Keratinocyte (primary cell): ENCODE measurements around the gene EMX2. TPM values are rescaled to one million over a fixed set of nuclear protein-coding genes. Genes with fewer than 3 reads are reported as not detected.

ENCODE experiments used
- DNase-seq: peaks from one replicate; pipeline ENCODE4 v3.0.0-alpha.2; 2011; ENCODE audit warnings: low read depth, missing footprints, low spot score
- FAIRE-seq: peaks from 2 replicates; lab custom pipeline; 2011; peaks lifted over from hg19 to GRCh38; lab: Jason Lieb, UNC
- H2AFZ ChIP-seq: 2 replicates; pipeline ENCODE4 v1.6.0; 2012; ENCODE audit warnings: low read length, control low read depth, inconsistent platforms; ENCODE audit not compliant: control insufficient read depth
- H3K27ac ChIP-seq: 2 replicates; pipeline ENCODE4 v1.5.1; 2011; ENCODE audit warnings: low read length; ENCODE audit not compliant: control insufficient read depth, insufficient read depth
- H3K27me3 ChIP-seq: 3 replicates; pipeline ENCODE4 v1.6.0; 2011; ENCODE audit warnings: low read length; ENCODE audit not compliant: control insufficient read depth, insufficient read depth; ENCODE audit errors: extremely low read depth
- H3K36me3 ChIP-seq, 2 experiments: 2 replicates in 1 of 2; 3 replicates in 1 of 2; pipeline ENCODE4 v1.5.1; 2011; ENCODE audit warnings: low read length in 2 of 2, mild to moderate bottlenecking in 1 of 2; ENCODE audit not compliant: control insufficient read depth in 2 of 2, insufficient read depth in 2 of 2; ENCODE audit errors: extremely low read depth in 1 of 2
- H3K4me1 ChIP-seq: 3 replicates; pipeline ENCODE4 v1.5.1; 2011; ENCODE audit warnings: low read length; ENCODE audit not compliant: control insufficient read depth, insufficient read depth; ENCODE audit errors: extremely low read depth
- H3K4me2 ChIP-seq: 3 replicates; pipeline ENCODE4 v1.6.0; 2011; ENCODE audit warnings: low read depth, low read length; ENCODE audit not compliant: control insufficient read depth, insufficient read depth; ENCODE audit errors: extremely low read depth
- H3K4me3 ChIP-seq, 3 experiments: fragments of 200-600 bp in 1 of 3; sonication (generic) in 1 of 3; 2 replicates in 2 of 3; 3 replicates in 1 of 3; pipeline ENCODE4 v1.5.1; 2011 to 2016; ENCODE audit warnings: low read length in 3 of 3, mild to moderate bottlenecking in 3 of 3, control low read depth in 2 of 3, inconsistent platforms in 1 of 3, low read depth in 1 of 3, mixed read lengths in 1 of 3, mixed run types in 1 of 3, moderate library complexity in 1 of 3; ENCODE audit not compliant: control insufficient read depth in 2 of 3, insufficient read depth in 2 of 3; ENCODE audit errors: extremely low read depth in 1 of 3
- H3K79me2 ChIP-seq: 2 replicates; pipeline ENCODE4 v1.6.0; 2012; ENCODE audit warnings: low read length; ENCODE audit not compliant: control insufficient read depth, insufficient read depth
- H3K9ac ChIP-seq: 3 replicates; pipeline ENCODE4 v1.6.0; 2011; ENCODE audit warnings: low read length; ENCODE audit not compliant: control insufficient read depth, insufficient read depth; ENCODE audit errors: extremely low read depth
- H3K9me1 ChIP-seq: 3 replicates; pipeline ENCODE4 v1.6.0; 2011; ENCODE audit warnings: low read length; ENCODE audit not compliant: control insufficient read depth, insufficient read depth; ENCODE audit errors: extremely low read depth
- H3K9me3 ChIP-seq: 2 replicates; pipeline ENCODE4 v1.5.1; 2012; ENCODE audit warnings: low read depth, low read length; ENCODE audit not compliant: control insufficient read depth
- H4K20me1 ChIP-seq: 3 replicates; pipeline ENCODE4 v1.6.0; 2011; ENCODE audit warnings: low read length; ENCODE audit not compliant: control insufficient read depth, insufficient read depth; ENCODE audit errors: extremely low read depth
- CTCF ChIP-seq, 3 experiments: IDR thresholded peaks in 1 of 3; conservative IDR thresholded peaks in 1 of 3; optimal IDR thresholded peaks in 1 of 3; 2 replicates in 2 of 3; 3 replicates in 1 of 3; pipeline versions ENCODE3 to v1.5.1; 2011; ENCODE audit warnings: low read length in 3 of 3, mild to moderate bottlenecking in 3 of 3, moderate library complexity in 2 of 3, control low read depth in 1 of 3, inconsistent platforms in 1 of 3; ENCODE audit not compliant: insufficient read depth in 2 of 3; ENCODE audit errors: extremely low read depth in 1 of 3
- EZH2 ChIP-seq: IDR thresholded peaks from one replicate; pipeline ENCODE4 v1.6.1; 2012; ENCODE audit warnings: inconsistent platforms, mild to moderate bottlenecking, low read length, moderate library complexity
- dilution Hi-C: fragments of 300-500 bp; cut with MboI; formaldehyde crosslinking; loops from one replicate; pipeline ENCODE4 v1.7.0; 2020; ENCODE audit warnings: low sequenced_read_pairs; ENCODE audit not compliant: extremely low pct_ligation_motif_present
- polyA plus RNA-seq, 5 experiments: library from polyadenylated mRNA; depleted of rRNA in 3 of 5; stranded (reverse) in 3 of 5; stranded (forward) in 1 of 5; unstranded in 1 of 5; fragments of >200 nt; gene quantifications; 1 replicate in 1 of 5; 2 replicates in 3 of 5; 3 replicates in 1 of 5; pipeline versions ENCODE4 v1.2.1 to v1.2.3, GENCODE V29; 2011 to 2012; ENCODE audit warnings: missing spikeins in 2 of 5, low read depth in 1 of 5, low replicate concordance in 1 of 5

EMX2 gene
- polyA plus RNA-seq, 1 donor (not counting 4 experiments of a cell fraction or from before 2014, with no cell fraction given) = 2.8 TPM

- Histone ChIP-seq H3K4me3 (peak overlapping the region; percentile 61 to 89 (median 71)), H3K4me1 (peaks cover 4% of the 10 kb centered on the region), H3K9me3 (no peaks in the 10 kb centered on the region), H3K9me1 (no peaks in the 10 kb centered on the region), H3K9ac (peak overlapping the region; percentile 63), H3K79me2 (no peaks in the 10 kb centered on the region), H3K27ac (no peak overlapping the region), H3K36me3 (no peaks in the 10 kb centered on the region), H4K20me1 (no peaks in the 10 kb centered on the region), H2AFZ (peak overlapping the region; percentile 92), H3K4me2 (peak overlapping the region; percentile 94), H3K27me3 (peaks cover 11% of the 10 kb centered on the region)
- DNase-seq (no peak), FAIRE-seq (no peak)
- dilution Hi-C loops = no loop called here
- no peak for TF ChIP-seq CTCF (optimal IDR thresholded peaks at IDR 0.05 in 1 of 3, IDR thresholded peaks at IDR 0.05 in 1 of 3, conservative IDR thresholded peaks at IDR 0.05 in 1 of 3; ENCODE audit: extremely low read depth in 1 of 3, insufficient read depth in 2 of 3, low read length in 3 of 3)
- TF ChIP-seq EZH2 = peak; percentile 48
These were observed 2.8 kb downstream of the EMX2 start for GRCh38 chr10:117545141-117546019.

- Histone ChIP-seq H2AFZ (no peak overlapping the region), H3K9me3 (no peaks in the 10 kb centered on the region), H3K4me2 (no peak overlapping the region), H3K4me3 (no peak overlapping the region), H3K27ac (no peak overlapping the region), H3K36me3 (no peaks in the 10 kb centered on the region), H3K9ac (no peak overlapping the region), H3K9me1 (no peaks in the 10 kb centered on the region), H3K4me1 (peaks cover under 1% of the 10 kb centered on the region), H3K79me2 (no peaks in the 10 kb centered on the region), H4K20me1 (no peaks in the 10 kb centered on the region), H3K27me3 (peaks cover 11% of the 10 kb centered on the region)
- no peak for FAIRE-seq
- TF ChIP-seq EZH2 = no peak
- no peak for TF ChIP-seq CTCF (optimal IDR thresholded peaks at IDR 0.05 in 1 of 3, IDR thresholded peaks at IDR 0.05 in 1 of 3, conservative IDR thresholded peaks at IDR 0.05 in 1 of 3; ENCODE audit: extremely low read depth in 1 of 3, insufficient read depth in 2 of 3, low read length in 3 of 3)
- no peak for DNase-seq
- dilution Hi-C loops = no loop called here
These were observed 3.6 kb downstream of the EMX2 start for GRCh38 chr10:117546020-117546580.
